Chondrocyte (in vitro differentiated cells): Measurements from ENCODE around the gene LPCAT1. TPM values are rescaled to one million over a fixed set of nuclear protein-coding genes. Genes with fewer than 3 reads are reported as not detected.

Experiments
- DNase-seq: peaks from one replicate; pipeline ENCODE4 v3.0.0; 2021; ENCODE audit warnings: mixed read lengths, low spot score
- H3K27ac Mint-ChIP-seq: one replicate; pipeline ENCODE4 v1.8.0; 2021; ENCODE audit warnings: mild to moderate bottlenecking, moderate library complexity, mixed read lengths; ENCODE audit not compliant: unreplicated experiment
- H3K27me3 Mint-ChIP-seq: 2 replicates; pipeline ENCODE4 v1.8.0; 2021; ENCODE audit warnings: low read depth, mixed read lengths
- H3K36me3 Mint-ChIP-seq: 2 replicates; pipeline ENCODE4 v1.8.0; 2021; ENCODE audit warnings: low read depth, mixed read lengths
- H3K4me1 Mint-ChIP-seq: 2 replicates; pipeline ENCODE4 v1.8.0; 2021; ENCODE audit warnings: low read depth, mild to moderate bottlenecking, mixed read lengths
- H3K4me3 Mint-ChIP-seq: one replicate; pipeline ENCODE4 v1.8.0; 2021; ENCODE audit warnings: mild to moderate bottlenecking, moderate library complexity, mixed read lengths; ENCODE audit not compliant: unreplicated experiment
- H3K9me3 Mint-ChIP-seq: 2 replicates; pipeline ENCODE4 v1.8.0; 2021; ENCODE audit warnings: low read depth, mixed read lengths
- total RNA-seq: library from RNA; stranded (reverse); gene quantifications from 3 replicates; pipeline ENCODE4 v1.2.1, GENCODE V29; 2021
- TF ChIP-seq, protein P1 (sequence below): fragments of 200-600 bp; sonication (generic); IDR thresholded peaks from 2 replicates; pipeline ENCODE4 v1.5.0; 2021; ENCODE audit warnings: antibody characterized with exemption, mild to moderate bottlenecking, moderate library complexity

Gene LPCAT1
- total RNA-seq, 1 donor from 2014 or later: 49.4 TPM

DNA sequence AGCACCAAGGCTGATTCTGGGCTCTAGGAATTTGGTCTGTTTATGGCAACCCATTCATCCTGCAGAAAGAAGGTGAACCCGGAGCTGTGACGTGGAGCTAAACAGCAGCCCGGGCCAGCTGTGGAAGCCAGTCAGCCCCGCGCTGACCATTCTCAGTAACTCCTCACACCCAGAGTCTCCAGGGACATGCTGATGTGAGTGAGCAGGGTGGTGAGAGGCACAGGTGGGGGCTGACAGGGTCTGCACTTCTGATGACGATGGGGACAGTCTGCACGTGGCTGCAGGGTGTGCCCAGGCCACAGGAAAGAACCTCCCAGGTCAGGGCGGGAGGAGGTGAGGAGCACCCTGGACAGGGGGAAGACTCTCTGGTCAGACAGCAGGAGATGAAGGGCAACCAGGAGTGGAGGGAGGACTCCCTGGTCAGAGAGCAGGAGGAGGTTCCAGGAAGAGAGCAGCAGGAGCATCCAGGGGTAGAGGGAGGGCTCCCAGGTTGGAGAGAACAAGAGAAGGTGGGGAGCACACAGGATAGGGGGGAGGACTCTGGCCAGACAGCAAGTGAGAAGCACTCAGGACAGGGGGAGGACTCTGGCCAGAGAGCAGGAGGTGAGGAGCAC is 52.4 kb downstream of the LPCAT1 start:
- Mint-ChIP-seq H3K36me3 (peaks cover 22% of the 10 kb centered on the region), H3K27ac (peak overlapping the region; percentile 29), H3K9me3 (no peaks in the 10 kb centered on the region), H3K4me1 (no peaks in the 10 kb centered on the region), H3K4me3 (no peak overlapping the region), H3K27me3 (no peaks in the 10 kb centered on the region)
- TF ChIP-seq, protein P1, sequence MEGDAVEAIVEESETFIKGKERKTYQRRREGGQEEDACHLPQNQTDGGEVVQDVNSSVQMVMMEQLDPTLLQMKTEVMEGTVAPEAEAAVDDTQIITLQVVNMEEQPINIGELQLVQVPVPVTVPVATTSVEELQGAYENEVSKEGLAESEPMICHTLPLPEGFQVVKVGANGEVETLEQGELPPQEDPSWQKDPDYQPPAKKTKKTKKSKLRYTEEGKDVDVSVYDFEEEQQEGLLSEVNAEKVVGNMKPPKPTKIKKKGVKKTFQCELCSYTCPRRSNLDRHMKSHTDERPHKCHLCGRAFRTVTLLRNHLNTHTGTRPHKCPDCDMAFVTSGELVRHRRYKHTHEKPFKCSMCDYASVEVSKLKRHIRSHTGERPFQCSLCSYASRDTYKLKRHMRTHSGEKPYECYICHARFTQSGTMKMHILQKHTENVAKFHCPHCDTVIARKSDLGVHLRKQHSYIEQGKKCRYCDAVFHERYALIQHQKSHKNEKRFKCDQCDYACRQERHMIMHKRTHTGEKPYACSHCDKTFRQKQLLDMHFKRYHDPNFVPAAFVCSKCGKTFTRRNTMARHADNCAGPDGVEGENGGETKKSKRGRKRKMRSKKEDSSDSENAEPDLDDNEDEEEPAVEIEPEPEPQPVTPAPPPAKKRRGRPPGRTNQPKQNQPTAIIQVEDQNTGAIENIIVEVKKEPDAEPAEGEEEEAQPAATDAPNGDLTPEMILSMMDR: no peak
- peak; percentile 70 for DNase-seq

DNA sequence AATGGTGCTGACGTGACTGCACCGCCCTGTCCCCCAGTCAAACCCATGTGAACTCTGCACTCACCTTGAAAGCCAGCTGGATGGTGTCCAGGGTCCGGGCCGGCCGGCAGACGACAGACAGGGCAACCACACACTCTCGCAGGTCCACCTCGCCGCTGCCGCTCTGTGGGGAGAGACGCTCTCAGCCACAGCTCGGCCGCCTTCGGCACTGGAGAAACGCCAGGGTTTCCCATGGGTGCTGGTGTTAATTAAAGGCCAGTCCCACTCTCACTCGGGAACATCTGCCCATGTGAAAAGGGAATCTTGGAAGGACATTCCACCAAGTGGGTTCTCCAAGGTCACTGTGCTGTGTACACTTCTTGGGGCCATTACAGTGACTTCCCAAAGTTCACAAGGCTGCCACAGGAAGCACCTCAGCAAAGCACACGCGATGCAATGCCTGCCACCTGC is 53.0 kb downstream of the LPCAT1 start:
- no peak overlapping the region for H3K4me3 Mint-ChIP-seq
- TF ChIP-seq, protein P1: no peak
- DNase-seq: peak; percentile 77
- peaks cover 22% of the 10 kb centered on the region for H3K36me3 Mint-ChIP-seq
- no peaks in the 10 kb centered on the region for H3K27me3 Mint-ChIP-seq
- H3K4me1 Mint-ChIP-seq: no peaks in the 10 kb centered on the region
- no peaks in the 10 kb centered on the region for H3K9me3 Mint-ChIP-seq
- no peak overlapping the region for H3K27ac Mint-ChIP-seq

DNA sequence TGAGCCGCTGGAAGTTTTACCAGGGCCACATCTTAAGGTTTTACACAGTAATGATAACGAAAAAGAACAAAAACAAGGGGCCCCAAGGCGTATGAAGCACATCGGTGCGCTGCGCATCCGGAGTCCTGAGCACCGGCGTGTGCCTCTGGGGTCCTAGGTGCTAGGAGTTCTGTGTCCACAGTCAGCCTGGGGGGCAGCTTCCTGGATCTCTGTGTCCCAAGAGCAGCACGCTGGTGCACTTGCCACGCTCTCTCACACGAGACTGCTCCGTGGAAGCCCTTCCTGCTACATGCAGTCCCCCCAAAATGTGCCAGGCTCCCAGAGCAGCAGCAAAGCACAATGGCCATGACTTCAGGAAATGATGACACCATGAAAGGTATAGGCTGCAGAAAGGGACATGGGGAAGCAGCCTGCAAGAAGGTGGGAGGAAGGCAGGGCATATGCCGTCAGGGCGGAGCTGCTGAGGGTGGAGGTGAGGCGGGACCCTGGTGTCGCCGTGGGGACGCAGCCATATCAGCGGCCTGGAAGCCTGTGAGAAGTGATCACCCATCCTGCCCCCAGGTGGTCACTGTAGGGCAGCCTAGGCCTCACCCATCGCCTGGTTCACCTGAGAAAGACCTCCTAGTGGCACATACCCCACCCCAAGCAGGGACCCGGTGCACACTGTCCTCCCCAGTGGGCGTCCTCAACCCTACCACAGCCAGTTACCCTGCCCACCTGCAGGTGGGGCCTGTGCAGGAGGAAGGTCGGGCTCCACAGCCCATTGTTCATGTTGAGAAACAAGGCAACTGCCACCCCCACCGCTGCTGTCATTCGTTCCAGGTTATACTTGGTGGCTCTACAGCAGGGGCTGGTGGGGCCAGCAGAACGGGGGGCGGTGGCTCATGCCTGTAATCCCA is 54.9 kb downstream of the LPCAT1 start:
- H3K4me1 Mint-ChIP-seq: no peaks in the 10 kb centered on the region
- no peaks in the 10 kb centered on the region for H3K27me3 Mint-ChIP-seq
- H3K27ac Mint-ChIP-seq: no peak overlapping the region
- H3K36me3 Mint-ChIP-seq: peaks cover 30% of the 10 kb centered on the region
- H3K4me3 Mint-ChIP-seq: no peak overlapping the region
- H3K9me3 Mint-ChIP-seq: no peaks in the 10 kb centered on the region
- DNase-seq: peak; percentile 81
- TF ChIP-seq, protein P1: no peak

DNA sequence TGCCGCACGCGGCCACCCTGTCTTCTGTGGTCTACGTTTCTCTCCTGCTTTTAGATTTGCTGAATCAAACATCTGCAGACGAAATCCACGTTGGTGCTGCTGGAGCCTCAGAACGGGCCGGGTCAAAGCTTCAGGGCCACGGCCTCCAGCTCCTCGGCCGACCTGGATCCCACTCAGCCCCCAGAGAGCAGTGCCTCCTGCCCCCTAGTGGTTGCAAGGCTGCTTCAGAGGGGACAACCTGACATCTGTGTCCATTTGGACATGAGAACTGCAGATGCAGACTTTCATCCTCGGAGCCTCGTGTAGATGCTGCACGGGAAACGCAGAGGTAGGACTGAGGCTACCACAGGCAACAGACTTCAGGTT is 55.5 kb downstream of the LPCAT1 start:
- Mint-ChIP-seq H3K27me3 (no peaks in the 10 kb centered on the region), H3K4me3 (no peak overlapping the region), H3K27ac (no peak overlapping the region), H3K4me1 (no peaks in the 10 kb centered on the region), H3K36me3 (peaks cover 36% of the 10 kb centered on the region), H3K9me3 (no peaks in the 10 kb centered on the region)
- TF ChIP-seq, protein P1: peak; percentile 72
- DNase-seq: no peak

DNA sequence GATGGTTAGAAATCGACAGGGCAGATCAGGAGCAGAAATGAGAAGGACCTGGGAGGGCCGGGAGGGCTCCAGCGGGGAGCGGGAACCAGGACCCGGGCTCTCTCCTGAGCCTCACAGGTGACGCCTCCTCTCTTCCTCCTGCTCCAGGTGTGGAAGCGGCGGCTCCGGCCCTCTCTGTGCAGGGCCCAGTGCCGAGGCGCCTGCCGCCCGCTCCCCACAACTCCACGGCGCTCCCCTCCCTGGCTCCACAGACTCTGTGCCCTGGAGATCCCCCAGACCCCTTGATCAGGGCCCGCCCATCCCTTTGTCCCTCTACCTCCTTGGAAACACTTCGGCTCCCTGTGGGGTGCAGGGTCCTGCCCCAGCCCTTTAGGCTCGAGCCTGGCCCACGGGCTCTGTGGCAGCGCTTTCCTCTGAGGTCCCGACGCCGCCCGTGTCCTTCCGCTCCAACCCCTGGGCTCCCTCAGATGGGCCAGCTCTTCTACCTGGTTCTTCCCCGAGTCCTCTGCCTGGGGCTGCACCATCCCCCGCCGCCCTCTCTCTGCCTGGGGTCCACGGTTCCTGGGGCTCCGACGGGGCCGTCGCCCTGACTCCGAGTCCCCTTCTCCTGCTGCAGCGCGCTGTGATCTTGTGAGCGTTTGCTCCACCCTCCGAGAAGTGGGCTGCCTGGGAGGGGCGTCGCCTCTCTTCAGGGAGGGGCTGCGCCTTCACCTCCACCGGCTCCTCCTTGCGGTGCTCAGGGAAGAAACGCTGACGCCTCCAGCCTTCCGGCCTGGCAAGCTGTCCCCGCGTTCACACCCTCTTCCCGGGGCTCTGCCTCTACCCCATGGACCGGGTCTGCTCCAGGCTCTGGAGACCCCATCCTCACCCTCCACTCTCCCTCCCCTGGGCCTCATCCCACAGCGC is 56.2 kb downstream of the LPCAT1 start:
- Mint-ChIP-seq H3K4me1 (peaks cover under 1% of the 10 kb centered on the region), H3K36me3 (peaks cover 34% of the 10 kb centered on the region), H3K9me3 (no peaks in the 10 kb centered on the region), H3K27ac (no peak overlapping the region), H3K27me3 (no peaks in the 10 kb centered on the region), H3K4me3 (no peak overlapping the region)
- DNase-seq: peak; percentile 82
- TF ChIP-seq, protein P1: no peak
